Lower leg skin (tissue), 3 donors: ENCODE measurements around the gene BCL2L1.

Experiments
- CTCF ChIP-seq, 3 donors: fragments of 450-650 bp; IDR thresholded peaks; one replicate each; pipeline ENCODE4 v1.5.1; 2016; ENCODE audit warnings: antibody characterized with exemption in 3 of 3, mild to moderate bottlenecking in 3 of 3, moderate library complexity in 2 of 3
- POLR2A ChIP-seq, 2 donors: fragments of 450-650 bp; IDR thresholded peaks; one replicate each; pipeline ENCODE4 v1.6.1; 2016 to 2017; ENCODE audit warnings: antibody characterized with exemption in 2 of 2, mild to moderate bottlenecking in 1 of 2, moderate library complexity in 1 of 2

GRCh38 chr20:31638317-31638716 is 84.4 kb downstream of the BCL2L1 start:
- TF ChIP-seq CTCF (IDR thresholded peaks at IDR 0.05) (no peak), POLR2A (IDR thresholded peaks at IDR 0.05) (no peak)
